GM21447 (cell line): ENCODE results near the gene CAST.
A peak's percentile ranks its signal among the peaks of the same experiment; 100 is the strongest.

ENCODE experiments used
- ATAC-seq: cut with Tn5 transposase; IDR thresholded peaks from one replicate; pipeline ENCODE4 v1.9.1; 2021; ENCODE audit not compliant: unreplicated experiment

Gene CAST

GRCh38 chr5:96645091-96645490, 17.1 kb upstream of the CAST start:
- ATAC-seq = no peak

- ATAC-seq = peak; percentile 88
Observed at GRCh38 chr5:96648023-96648422, 14.2 kb upstream of the CAST start.

- no peak for ATAC-seq
Observed at GRCh38 chr5:96648593-96648992, 13.6 kb upstream of the CAST start.

GRCh38 chr5:96649251-96649662, 12.9 kb upstream of the CAST start:
- no peak for ATAC-seq

- ATAC-seq = no peak
Observed at GRCh38 chr5:96649681-96650540, 12.3 kb upstream of the CAST start.

GRCh38 chr5:96651047-96651446, 11.1 kb upstream of the CAST start:
- no peak for ATAC-seq

- ATAC-seq = no peak
Observed at GRCh38 chr5:96651948-96652753, 10.0 kb upstream of the CAST start.

GRCh38 chr5:96652769-96653454, 9.3 kb upstream of the CAST start:
- ATAC-seq = no peak

GRCh38 chr5:96654209-96654608, 8.0 kb upstream of the CAST start:
- ATAC-seq = no peak

GRCh38 chr5:96655085-96655484, 7.1 kb upstream of the CAST start:
- ATAC-seq = no peak

GRCh38 chr5:96655506-96655905, 6.7 kb upstream of the CAST start:
- ATAC-seq = no peak

GRCh38 chr5:96657068-96657467, 5.1 kb upstream of the CAST start:
- peak; percentile 58 for ATAC-seq

GRCh38 chr5:96658272-96658671, 3.9 kb upstream of the CAST start:
- no peak for ATAC-seq

- no peak for ATAC-seq
Observed at GRCh38 chr5:96659170-96659569, 3.0 kb upstream of the CAST start.

- peak; percentile 29 for ATAC-seq
Observed at GRCh38 chr5:96660971-96661854, 963 bp upstream of the CAST start.

GRCh38 chr5:96662725-96663518, 746 bp downstream of the CAST start:
- ATAC-seq = peak; percentile 76

- no peak for ATAC-seq
Observed at GRCh38 chr5:96663608-96664007, 1.4 kb downstream of the CAST start.

GRCh38 chr5:96664669-96665068, 2.5 kb downstream of the CAST start:
- ATAC-seq = no peak

GRCh38 chr5:96668725-96669124, 6.5 kb downstream of the CAST start:
- no peak for ATAC-seq

GRCh38 chr5:96669909-96670308, 7.7 kb downstream of the CAST start:
- no peak for ATAC-seq
